ENCODE results near the gene MGAT2. TPM values are rescaled to one million over a fixed set of nuclear protein-coding genes. Genes with fewer than 3 reads are reported as not detected.

Gene MGAT2
- 39.7 and 40.5 TPM in 2 replicates for total RNA-seq

DNA sequence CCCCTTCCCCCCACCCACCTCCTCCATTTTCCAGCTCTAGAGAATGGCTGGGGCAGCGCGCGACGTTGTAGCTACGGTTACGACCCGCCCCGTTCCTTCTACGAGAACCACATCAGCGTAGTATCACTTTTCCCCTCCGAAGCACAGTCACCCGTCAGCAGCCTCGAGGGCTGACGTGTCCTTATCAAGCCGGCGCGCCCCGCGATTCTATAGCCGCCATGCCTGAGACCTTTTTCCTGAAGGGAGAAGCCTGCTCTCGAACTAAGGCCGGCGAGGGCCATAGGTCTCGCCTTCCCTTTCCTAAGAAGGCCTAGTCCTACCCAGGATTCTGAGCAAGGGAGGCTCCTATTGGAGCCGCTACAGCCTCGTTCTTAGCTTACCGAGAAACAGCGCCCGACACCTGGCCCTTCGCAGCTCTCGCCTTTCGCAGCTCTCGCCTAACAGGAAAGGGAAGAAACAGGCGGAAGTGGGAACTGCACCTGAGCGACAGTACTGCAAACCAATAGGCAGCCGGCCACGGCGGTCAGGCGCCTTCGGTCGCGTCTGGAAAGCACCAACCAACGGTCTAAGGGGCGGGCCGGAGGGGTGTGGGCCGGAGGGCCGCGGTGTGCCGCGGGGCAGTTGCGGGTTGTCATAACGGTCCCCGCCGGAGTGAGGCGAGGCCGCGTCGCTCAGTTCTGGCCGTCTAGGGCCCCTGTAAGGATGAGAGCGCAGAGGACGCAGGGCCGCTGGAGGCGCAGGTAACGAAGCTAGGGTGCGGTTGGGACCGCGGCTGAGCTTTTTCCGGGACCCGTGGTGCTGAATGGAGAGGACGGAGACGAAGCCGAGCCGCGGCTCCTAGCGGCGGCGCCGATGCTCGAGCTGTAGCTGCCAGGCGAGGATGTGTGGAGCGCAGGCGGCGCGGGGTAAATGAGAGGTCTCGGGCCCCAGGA lies at the start of gene MGAT2, which contains the start of gene RPL36AL:
Gene MGAT2 (plus strand): TSS at position 618 of the 932 bp plus-strand sequence. CDS start 470 bp downstream, outside the sequence.
Gene RPL36AL (minus strand): TSS at position 445 of the 932 bp plus-strand sequence. CDS start 1,522 bp downstream, outside the sequence.
- no peaks in the 10 kb centered on the region for H3K9me3 Mint-ChIP-seq
- intact Hi-C loops (cut with micrococcal nuclease) = loop anchor here (1.0 to 5.0 kb wide), 8 partner anchors 14 to 612 kb away; partner anchors contain the start of genes KLHDC1, LRR1, POLE2 and RPS29
- H3K4me1 Mint-ChIP-seq = peaks cover 61% of the 10 kb centered on the region
- H3K27me3 Mint-ChIP-seq = no peaks in the 10 kb centered on the region
- POLR2A ChIA-PET = interaction anchor here (0.6 to 3.4 kb wide), 36 partner anchors 8 to 1619 kb away, joined by 3 to 293 read pairs (median 5); partner anchors contain the start of genes DMAC2L, DNAAF2, KLHDC1 and KLHDC2
- ATAC-seq (ENCODE audit: low read depth) = peak; percentile 90
- CTCF ChIA-PET = interaction anchor here (0.7 to 2.6 kb wide), 8 partner anchors 11 to 159 kb away, joined by 3 to 29 read pairs (median 10); partner anchors contain the start of genes DNAAF2, KLHDC2, LRR1 and RPS29
- H3K27ac Mint-ChIP-seq = peak within 1 kb of the TSS; percentile 97
- peak; percentile 90 for DNase-seq
- TF ChIP-seq, protein P1, sequence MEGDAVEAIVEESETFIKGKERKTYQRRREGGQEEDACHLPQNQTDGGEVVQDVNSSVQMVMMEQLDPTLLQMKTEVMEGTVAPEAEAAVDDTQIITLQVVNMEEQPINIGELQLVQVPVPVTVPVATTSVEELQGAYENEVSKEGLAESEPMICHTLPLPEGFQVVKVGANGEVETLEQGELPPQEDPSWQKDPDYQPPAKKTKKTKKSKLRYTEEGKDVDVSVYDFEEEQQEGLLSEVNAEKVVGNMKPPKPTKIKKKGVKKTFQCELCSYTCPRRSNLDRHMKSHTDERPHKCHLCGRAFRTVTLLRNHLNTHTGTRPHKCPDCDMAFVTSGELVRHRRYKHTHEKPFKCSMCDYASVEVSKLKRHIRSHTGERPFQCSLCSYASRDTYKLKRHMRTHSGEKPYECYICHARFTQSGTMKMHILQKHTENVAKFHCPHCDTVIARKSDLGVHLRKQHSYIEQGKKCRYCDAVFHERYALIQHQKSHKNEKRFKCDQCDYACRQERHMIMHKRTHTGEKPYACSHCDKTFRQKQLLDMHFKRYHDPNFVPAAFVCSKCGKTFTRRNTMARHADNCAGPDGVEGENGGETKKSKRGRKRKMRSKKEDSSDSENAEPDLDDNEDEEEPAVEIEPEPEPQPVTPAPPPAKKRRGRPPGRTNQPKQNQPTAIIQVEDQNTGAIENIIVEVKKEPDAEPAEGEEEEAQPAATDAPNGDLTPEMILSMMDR (IDR thresholded peaks at IDR 0.05) = no peak
- peaks cover 69% of the 10 kb centered on the region for H3K36me3 Mint-ChIP-seq (ENCODE audit: low read depth)
- H3K4me3 Mint-ChIP-seq = peak within 1 kb of the TSS; percentile 97

DNA sequence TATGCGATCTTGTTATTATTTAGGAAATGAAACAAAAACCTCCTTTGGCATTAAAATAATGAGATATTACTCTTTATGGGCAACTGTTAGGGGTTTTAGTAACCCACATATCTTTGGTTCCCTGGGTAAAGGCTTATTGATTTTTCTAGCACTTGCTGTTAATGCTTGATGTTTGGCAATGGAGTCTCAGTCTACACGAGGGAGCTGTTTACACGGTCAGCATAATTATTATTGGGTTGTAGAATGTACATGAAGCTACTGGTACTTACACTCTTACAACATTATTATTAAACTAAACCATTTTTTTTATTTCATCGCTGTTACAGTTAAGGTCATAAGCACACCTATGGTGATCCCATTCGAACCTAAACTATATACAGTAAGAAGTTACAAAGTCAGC lies 46.6 kb upstream of the MGAT2 start:
- intact Hi-C loops (cut with micrococcal nuclease) = no loop called here
- TF ChIP-seq, protein P1 (IDR thresholded peaks at IDR 0.05) = no peak
- ChIA-PET CTCF (no interaction called here), POLR2A (interaction anchor here (0.5 to 1.0 kb wide), 2 partner anchors 12 to 27 kb away, joined by 3 to 5 read pairs; partner anchors contain the start of gene RPS29)
- Mint-ChIP-seq H3K9me3 (peaks cover 2% of the 10 kb centered on the region), H3K4me3 (no peak overlapping the region), H3K27me3 (no peaks in the 10 kb centered on the region), H3K4me1 (peaks cover 4% of the 10 kb centered on the region), H3K36me3 (ENCODE audit: low read depth) (peaks cover 51% of the 10 kb centered on the region), H3K27ac (no peak overlapping the region)
- no peak for ATAC-seq (ENCODE audit: low read depth)
- no peak for DNase-seq

DNA sequence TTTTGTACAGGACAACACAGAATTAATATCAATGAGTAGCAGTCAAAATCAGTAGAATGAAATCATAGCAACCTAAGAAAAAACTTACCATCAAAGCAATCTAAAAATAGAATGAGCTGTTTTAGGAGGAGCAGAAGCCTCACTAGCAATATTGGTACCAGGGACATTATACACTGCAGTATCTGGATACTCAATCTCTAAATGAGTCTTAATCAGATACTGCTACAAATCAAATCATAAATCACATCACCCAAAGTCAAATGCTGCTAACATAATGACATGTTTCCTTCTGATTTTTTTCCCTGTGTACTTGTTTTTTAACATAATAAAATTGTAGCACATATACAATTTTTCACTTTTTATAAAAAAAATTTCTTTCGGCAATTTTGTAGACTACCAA lies 42.5 kb upstream of the MGAT2 start:
- Mint-ChIP-seq H3K27ac (no peak overlapping the region), H3K27me3 (no peaks in the 10 kb centered on the region), H3K4me1 (peaks cover 31% of the 10 kb centered on the region), H3K36me3 (ENCODE audit: low read depth) (peaks cover 59% of the 10 kb centered on the region), H3K4me3 (no peak overlapping the region), H3K9me3 (no peaks in the 10 kb centered on the region)
- ATAC-seq (ENCODE audit: low read depth) (no peak), DNase-seq (no peak)
- CTCF ChIA-PET = no interaction called here
- POLR2A ChIA-PET = no interaction called here
- TF ChIP-seq, protein P1 (IDR thresholded peaks at IDR 0.05) = no peak
- intact Hi-C loops (cut with micrococcal nuclease) = no loop called here

DNA sequence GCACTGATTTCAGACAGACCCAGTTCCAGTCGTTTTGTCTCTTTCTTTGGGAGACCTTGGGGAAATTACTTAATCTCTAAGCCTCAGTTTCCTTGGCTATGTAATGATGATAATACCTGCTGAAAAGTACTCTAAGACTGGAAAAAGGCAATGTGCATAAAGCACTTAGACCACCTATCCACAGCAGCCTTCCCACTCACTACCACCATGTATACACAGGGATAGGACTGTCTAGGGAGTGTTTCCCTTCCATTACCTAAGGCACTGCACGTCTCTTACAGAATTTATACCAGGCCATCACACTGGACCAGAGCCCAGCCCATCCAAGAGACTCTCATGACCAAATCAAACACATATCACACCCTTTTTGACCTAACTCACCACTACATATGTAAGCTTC lies 40.8 kb upstream of the MGAT2 start:
- CTCF ChIA-PET = interaction anchor here (1.2 kb wide), 1 partner anchor 82 kb away, joined by 3 read pairs; no protein-coding TSS in a partner anchor
- H3K9me3 Mint-ChIP-seq = no peaks in the 10 kb centered on the region
- H3K4me3 Mint-ChIP-seq = no peak overlapping the region
- intact Hi-C loops (cut with micrococcal nuclease) = loop anchor here (10.0 kb wide), 1 partner anchor 1665 kb away; the partner anchor contains the start of gene TMX1
- peaks cover 62% of the 10 kb centered on the region for H3K36me3 Mint-ChIP-seq (ENCODE audit: low read depth)
- ATAC-seq (ENCODE audit: low read depth) = no peak
- TF ChIP-seq, protein P1 (IDR thresholded peaks at IDR 0.05) = no peak
- H3K27ac Mint-ChIP-seq = no peak overlapping the region
- no peaks in the 10 kb centered on the region for H3K27me3 Mint-ChIP-seq
- peaks cover 46% of the 10 kb centered on the region for H3K4me1 Mint-ChIP-seq
- POLR2A ChIA-PET = interaction anchor here (0.7 to 1.8 kb wide), 3 partner anchors 11 to 41 kb away, joined by 3 to 7 read pairs (median 4); partner anchors contain the start of genes LRR1, MGAT2 and RPL36AL
- no peak for DNase-seq

Measured in activated B cell treated with CpG ODN at 0.5 μM for 24 hours (primary cell).